GM21447 (cell line): ENCODE data around the gene FOXS1.
A peak's percentile ranks its signal among the peaks of the same experiment; 100 is the strongest.

Experiments
- ATAC-seq: cut with Tn5 transposase; IDR thresholded peaks from one replicate; pipeline ENCODE4 v1.9.1; 2021; ENCODE audit not compliant: unreplicated experiment

The FOXS1 gene

DNA sequence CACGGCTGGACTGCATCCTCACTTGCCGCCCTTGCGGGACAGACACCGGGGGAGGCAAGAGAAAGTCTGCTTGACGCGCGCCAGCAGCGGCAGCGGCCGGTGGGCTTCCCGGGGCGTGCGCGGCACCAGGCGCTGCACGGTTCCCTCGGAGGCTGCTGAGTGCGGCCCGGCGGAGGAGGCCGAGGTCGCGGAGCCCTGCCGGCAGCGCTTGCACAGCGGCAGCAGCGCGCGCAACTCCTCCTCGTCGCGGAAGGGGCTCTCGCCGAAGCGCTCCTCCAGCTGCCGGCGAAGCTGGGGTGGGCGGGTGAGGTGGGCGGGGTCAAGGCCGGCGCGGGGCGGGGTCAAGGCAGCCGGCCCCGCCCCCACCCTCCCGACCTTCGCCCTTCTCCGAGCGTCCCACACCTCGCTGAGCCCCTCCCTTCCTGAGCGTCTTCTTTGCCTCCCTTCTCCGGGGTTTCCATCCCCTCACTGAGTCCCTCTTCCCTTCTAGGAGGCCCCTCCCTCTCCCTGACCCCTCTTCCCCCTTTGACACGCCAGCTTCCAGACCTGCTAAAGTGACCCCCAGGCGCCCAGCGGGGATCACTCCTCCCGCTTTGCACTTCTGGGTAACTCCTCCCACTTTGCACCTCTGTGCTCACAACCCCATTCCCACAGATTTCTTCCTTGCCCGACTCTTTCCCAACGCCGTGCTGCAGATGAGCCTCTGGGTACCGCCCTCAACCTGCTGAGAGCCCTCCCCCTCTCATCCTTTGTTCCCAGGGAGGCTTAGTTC, 16.2 kb upstream of the FOXS1 start:
- ATAC-seq: peak; percentile 48

DNA sequence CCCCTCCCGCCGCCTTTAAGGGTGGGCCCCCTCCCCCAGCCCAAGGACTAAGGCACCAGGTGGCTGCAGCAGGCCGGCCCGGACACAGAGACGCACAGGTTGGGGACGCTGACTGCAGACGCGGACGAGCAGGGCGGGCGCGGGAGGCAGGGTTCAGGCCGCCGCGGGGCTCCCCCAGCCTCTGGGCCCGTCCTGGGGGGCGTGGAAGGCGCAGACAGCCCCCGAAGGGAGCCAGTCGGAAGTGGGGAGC, 15.7 kb upstream of the FOXS1 start:
- ATAC-seq: no peak

DNA sequence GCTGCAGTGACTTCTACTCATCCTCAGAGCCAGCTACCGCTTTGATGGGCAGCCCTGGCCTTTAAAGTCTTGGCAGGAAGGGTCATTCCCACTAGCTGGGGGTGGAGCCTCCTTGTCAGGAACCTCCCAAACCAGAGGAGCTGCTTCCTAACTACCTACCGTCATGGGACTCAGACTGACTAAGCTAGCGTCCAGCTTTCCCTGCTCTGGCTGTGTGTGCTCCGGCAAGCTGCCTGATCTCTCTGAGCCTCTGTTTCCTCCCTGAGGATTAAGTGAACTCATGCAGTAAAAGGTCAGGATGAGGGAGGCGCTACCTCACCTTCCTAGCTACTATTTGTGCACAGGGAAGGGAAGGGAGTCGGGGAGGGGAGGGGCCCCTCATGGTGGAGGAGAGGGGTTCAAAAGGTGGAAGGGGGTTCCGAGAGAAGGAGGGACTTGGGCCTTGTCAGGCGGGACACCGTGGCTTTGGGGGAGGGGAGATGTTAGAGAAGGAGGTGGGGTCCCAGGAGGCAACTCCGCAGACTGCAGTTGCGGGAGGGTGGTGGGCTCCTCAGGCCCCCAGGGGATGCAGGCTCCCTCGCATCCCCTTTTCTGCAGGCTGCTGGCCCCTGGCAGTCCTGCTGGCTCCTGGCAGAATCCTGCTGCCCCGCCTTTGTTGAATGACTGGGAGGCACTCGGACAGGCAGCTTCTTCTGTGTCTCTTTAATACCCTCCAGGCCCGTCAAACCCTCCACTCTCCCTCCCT, 15.2 kb upstream of the FOXS1 start:
- ATAC-seq: no peak

DNA sequence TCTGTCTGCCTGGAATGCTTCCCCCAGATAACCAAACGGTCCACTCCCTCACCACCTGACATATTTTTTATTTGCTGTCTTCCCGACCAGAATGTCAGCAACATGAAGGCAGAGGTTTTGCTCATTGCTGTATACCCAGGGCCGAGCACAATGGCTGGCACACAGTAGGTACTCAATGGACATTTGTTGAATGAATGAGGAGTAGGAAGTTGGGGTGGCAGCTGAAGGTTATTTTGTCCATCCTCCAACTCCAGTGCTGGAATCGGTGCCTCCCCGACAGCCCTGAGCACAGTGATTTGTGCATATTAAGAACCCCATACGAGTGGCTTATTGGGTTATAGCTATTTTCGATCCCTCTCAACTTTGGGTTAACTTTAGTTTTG, 14.6 kb upstream of the FOXS1 start:
- no peak for ATAC-seq

DNA sequence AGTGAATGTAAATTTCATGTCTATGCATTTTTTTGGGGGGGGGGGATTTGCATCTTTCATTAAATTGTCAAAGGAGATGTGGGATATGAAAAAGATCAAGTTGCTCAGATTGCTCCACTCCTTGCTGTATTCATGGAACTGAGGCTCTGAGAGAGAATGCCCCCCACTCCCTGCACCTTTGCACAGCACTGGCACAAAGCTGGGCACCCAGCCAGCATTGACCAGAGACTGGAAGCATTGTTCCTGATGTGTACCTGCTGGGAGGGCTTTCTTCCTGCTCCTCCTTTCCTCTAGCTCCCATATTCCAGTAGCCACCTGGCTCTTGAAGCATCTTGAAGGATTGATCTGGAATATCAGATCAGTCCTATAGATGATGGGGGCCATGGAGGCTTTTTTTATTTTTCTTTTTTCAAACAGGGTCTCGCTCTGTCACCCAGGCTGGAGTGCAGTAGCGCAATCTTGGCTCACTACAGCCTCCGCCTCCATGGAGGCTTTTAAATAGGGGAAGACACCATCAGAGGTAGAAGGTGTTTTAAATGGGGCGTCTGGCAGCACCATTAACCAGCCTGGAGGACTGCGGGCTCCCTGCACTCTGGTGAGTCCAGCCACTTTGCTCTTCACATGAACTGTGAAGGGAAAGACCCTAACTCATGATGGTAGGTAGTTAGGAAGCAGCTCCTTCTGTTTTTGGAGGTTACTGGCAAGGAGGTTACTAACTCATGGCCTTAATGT, 14.0 kb upstream of the FOXS1 start:
- ATAC-seq: no peak

DNA sequence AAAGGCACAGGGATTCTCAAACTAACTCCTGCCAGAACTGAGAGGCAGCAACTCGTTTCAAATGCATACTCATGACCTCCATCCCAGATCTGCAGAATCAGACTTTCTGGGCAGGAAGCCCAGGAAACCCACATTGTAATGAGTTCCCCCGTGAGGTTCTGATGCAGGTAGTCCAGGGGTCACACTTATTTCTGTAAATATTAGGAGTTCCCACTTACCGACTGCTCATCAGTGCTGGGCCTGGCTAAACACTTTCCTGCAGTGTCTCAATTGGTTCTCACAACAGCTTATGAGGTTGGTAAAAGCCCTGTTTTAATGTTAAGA, 13.3 kb upstream of the FOXS1 start:
- no peak for ATAC-seq

DNA sequence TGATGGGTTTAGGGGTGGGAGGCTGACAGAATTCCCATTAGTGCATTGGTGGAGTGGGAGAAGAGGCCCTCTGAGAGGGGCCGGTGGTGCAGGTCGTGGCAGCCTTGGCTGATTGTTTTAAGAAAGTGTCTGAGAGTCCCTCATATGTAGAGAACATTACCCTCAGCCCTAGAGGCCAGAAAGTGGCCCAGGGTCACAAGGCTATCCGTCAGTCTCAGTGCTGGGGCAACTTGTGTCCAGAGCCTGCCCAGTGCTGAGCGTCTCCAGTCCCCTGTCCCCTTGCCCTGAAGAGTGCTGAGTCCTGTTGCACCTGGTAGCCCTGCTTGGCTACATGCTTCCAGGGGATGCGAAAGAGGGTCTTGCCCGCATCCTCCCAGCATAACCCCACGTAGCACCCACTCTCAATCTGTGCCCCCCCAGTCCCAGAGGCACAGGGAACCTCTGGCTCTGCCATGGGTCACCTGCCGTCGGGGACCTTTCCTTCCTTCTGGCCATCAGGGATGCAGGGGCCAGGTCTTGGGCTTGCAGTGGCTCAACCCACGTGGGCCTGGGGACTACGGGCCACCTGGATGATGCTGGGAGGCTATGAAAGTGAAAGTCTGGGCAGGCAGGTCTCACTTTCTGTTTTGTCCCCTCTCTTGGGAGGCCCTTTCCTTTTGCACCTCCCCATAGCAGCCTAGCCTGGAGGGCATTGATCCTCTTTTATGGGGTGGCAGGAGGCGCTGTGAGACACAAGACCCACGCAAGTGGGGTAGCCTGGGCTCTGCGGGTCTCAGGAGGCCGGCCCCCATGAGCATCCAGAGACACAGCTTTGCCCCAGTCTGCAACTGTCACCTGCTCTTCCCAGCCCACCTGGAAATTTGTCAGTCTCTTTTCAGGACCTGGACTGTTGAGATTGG, 12.7 kb upstream of the FOXS1 start:
- no peak for ATAC-seq

DNA sequence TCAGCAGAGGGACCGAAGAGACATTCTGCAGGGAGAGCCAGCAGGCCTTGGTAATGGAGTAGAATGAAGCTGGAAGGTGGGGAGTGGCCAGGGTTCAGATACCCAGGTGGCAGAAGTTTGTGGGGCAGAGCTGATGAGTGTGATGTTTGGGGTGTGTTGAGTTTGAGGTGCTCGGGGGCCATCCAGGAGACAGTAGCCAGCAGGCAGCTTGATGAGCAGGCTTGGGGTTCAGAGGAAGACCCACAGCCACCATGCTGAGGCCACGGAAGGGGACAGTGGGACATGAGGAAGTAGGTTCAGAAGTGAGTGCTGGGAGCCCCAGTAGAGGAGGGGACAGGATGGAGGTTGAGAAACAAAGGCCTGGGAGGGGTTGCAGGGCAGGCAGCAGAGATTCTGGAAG, 11.1 kb upstream of the FOXS1 start:
- no peak for ATAC-seq

DNA sequence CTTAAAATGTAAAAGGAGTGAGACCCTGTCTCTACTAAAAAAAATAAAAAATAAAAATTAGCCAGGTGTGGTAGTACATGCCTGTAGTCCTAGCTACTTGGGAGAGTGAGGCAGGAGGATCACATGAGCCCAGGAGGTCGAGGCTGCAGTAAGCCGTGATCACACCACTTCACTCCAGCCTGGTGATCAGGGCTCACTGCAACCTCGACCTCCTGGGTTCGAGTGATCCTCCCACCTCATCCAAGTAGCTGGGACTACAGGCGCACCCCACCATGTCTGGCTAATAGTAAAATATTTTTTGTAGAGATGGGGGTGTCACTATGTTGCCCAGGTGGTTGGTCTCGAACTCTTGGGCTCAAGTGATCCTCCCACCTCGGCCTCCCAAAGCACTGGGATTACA, 8.1 kb upstream of the FOXS1 start:
- no peak for ATAC-seq

DNA sequence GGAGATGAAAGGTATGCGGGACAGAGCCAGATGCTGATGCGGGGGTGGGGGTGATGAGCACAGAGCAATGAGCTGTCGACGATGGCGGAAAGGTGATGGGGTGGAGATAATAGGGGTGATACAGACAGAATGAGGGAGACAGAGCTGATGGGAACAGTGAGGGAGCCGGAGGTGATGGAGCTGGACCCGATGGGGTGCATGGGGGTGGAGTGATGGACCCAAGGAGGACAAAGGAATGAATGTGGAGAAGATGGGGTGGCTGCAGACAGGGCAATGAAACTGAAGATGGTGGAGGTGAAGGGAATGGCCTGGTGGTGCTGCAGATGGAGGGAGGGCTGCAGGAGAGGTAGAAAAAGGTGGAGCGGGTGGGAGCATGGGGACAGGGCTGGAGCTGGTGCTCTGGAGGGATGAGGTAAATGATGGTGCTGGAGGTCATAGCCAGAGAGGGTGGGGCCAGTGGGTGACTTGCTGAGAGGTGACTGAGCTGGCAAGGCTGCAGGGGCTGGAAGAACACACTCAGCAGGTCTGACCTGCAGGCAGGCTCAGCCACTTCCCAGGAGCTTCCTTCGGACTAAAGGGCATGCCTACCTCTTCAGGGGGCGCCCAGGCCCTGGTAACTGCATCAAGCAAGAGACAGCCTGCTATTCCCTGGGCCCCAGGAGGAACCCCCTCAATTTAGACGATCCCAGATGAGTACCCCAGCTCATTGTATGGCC, 6.0 kb upstream of the FOXS1 start:
- ATAC-seq: no peak

DNA sequence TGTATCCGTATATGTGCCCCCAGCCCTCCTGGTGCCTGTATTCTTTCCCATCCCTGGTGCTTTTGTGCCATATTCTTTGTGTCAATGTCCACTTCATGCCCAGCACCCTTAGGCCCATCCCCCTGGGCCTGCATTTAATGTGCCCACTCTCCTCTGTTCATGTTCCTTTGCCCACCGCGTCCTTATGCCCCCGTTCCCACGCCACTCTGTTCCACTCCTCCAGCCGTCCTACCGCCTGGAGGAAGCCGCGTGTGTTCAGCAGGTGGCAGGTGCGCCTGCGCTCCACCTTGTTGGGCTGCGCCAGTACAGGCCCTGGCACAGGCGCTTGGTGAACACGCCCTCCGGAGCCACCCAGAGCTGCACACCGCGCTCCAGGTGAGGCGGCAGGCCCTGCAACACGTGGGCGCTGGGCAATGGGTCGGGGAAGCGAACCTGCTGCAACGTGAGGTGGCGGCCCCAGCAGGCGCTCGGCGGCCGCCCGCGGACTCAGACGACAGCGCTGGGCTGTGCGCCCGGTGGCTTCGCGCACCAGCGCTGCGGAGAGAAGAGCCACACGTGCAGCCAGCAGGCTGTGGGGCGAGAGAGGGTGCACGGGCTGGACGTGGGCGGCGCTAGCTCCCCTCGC, 4.0 kb upstream of the FOXS1 start:
- ATAC-seq: no peak

DNA sequence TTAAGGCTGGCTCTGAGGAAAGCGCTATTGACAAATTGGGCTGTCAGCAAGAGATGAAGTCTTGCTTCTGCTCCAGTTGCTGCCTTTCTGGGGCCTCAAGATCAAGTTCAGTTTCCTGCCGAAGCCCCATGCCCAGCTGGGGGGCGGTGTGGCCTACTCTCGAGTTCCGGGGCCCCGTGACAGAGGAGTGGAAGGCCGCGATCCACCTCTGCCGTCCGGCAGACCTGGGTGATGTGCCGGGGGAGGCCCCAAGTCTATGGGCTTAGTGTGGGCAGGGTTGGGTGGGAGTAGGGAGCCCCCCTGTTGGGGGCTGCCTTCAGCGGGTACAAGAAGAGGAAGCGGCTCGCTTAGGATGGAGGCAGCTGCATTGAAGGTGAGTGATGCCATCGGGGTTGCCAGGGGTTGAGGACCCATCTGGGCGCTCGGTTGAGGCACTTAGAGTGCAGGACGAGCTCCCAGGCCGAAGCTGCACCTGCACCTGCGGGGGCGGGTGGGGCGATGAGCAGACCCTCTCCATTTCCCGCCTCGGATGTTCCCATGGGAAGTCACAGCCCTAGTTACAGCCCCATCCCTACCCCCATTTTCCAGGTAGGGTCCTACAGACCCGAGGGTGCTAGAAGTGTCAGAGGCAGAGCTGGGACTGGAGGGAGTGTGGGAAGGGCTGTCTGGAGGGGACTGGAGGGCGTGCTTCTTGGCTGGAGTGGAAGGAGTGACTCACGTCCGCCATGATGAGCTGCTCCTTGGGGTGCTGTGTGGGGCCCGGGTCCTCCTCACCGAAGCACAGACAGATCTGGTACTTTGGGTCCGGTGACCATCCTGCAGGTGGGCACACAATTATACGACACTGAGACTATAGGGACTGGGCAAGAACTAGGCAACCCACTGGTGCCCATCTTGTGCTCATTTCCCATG, 2.9 kb upstream of the FOXS1 start:
- ATAC-seq: no peak

DNA sequence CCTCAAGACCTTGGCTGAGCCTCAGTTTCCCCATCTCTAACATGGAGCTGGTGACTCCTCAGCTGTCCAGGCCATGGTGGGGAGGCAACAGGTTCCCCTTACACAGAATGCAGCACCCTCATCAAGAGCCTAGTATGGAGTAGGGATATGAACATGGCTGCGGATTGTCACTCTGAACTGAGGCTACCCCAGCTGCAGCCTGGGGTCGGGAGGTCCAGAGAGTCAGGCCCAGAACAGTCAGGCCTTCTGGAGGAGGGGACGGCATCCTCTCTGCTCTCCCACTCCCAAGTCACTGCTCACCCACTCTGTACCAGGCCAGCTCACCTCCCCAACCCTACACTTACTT, 1.4 kb upstream of the FOXS1 start:
- no peak for ATAC-seq

DNA sequence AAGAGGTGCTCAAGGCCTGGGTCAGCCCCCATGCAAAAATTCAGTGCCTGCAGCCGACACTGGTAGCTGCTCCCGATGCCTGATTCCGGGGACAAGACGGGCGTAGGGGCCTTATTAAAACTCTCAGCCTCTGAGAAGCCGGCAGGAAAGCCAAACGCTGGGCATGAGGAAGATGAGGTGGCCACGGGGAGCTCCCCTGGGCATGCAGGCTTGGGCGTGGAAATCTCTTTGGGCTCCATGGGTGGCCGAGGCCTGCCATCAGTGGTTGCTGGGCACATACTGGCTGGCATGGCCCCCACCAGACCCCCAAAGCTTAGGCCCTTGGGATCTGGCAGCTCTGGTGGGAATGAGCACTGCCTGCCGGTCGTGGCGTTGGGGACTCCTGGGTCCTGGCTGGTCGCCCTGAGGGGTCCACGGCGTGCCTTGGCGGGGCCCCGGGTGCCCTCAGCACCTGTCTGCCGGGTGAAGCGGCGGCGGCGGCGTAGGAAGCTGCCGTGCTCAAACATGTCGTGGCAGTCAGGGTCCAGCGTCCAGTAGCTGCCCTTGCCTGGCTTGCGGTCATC, 586 bp downstream of the FOXS1 start:
- ATAC-seq: no peak

DNA sequence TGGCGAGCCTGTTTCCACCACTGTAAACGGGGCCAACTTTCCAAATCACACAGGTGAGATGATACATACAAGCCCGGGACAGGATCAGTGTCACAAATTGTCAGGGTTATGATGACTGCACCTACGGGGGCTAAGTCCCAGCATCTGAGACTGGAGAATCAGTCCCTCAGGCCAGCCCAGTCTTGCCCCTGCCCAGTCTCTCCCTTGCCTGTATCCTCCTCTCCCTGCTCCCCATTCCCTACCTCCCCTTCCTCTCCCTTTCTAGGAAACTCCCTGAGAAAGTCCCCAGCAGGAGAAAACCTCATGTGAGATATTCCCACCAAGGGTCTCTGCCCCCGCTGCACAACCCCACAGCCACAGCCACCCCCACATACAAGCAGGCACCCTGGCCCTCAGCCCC, 1.5 kb downstream of the FOXS1 start:
- no peak for ATAC-seq

DNA sequence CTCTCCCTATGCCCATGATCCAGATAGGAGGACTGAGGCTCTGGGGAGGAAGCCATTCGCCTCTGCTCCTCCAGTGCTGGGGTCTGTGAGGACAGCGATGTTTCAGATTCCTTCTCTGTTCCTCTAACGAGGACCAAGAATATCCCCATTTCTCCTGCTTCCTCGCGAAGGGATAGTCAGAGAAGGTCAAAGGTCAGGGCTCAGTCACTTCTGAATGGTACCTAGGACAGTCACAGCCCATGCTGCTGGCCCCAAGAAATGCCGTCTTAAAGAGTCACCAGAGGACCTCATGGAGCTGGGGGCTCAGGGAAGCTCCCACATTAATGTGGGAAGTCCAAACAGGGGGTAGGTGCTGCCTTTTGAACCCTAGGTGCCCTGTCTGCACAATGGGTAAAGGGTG, 2.1 kb downstream of the FOXS1 start:
- no peak for ATAC-seq

DNA sequence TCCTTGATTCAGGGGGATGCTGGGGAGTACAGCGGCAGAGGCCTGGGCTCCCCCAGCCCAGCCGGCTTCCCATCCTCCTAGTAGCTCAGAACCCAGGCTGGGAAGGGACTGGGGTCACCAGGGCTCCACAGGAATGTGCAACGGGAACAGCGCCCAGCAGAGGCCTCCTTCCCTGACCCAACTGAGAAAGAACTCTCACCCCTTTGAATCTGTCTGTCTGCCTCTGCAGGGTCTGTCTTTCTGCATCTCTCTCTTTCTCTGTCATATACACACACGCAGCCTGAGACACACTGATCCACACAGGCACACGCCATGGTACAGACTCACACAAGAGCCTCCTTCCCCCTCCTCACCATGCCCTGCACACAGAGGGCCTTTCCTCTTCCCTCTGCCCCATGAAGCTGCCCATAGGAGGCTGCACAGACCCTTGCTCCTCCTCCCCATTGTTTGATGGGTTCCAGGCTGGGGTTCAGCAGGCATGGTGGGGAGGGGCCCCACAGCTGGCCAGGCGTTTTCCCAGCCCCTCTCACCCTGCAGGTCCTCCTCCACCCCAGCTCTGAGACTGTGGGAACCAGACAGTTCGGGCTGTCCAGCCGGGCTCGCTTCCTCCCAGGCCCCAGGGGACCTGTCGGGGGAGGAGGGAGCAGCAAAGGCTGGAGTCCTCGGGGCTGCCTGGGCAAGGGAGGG, 2.8 kb downstream of the FOXS1 start:
- no peak for ATAC-seq

DNA sequence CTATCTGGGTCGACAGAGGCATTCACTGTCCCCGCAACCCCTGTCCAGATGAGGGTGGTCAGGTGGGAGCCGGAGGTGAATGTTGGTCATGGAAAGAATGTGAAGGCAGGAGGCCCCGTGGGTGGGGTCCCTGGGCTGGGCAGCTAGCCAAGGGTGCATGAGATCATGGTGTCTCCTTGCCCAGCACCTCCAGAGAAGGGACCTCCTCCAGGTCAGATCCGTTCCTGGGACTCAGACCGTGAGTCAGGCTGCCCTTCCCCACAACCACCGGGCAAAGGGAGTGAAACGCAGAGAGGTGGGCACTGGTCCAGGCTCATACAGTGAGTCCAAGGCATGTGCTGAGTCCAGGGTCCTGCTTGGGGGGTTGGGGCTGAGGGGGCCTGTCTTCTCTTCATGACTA, 3.5 kb downstream of the FOXS1 start:
- ATAC-seq: no peak
